K562 (cell line): ENCODE data around the gene HGS. TPM values are rescaled to one million over a fixed set of nuclear protein-coding genes. Genes with fewer than 3 reads are reported as not detected.

ENCODE experiments used
- ATAC-seq: fragments of 200-7000 bp; cut with Tn5 transposase; 3 replicates; pipeline ENCODE4 v1.9.1; 2020; ENCODE audit warnings: moderate library complexity
- BruUV-seq: library from RNA; stranded (reverse); fragments of 400-500 nt; replicated peaks from 2 replicates; lab custom pipeline; 2021; lab: Mats Ljungman, UMichigan
- CTCF ChIA-PET: fragments of 300-600 bp; formaldehyde crosslinking; extraction: SDS; loops from one replicate; lab custom pipeline; 2021; ENCODE audit warnings: low intra/inter-chr PET ratio; lab: Yijun Ruan, JAX
- POLR2A ChIA-PET: fragments of 300-600, 350-650 bp; sonication (Branson Sonifier 250); formaldehyde crosslinking; extraction: SDS; loops from one replicate; lab custom pipeline; 2021; ENCODE audit warnings: antibody characterized with exemption, inconsistent platforms; lab: Yijun Ruan, JAX
- DNase-seq, 4 experiments: peaks; one replicate each; pipeline versions ENCODE4 v3.0.0 to v3.0.0-alpha.2; 2011 to 2018; ENCODE audit warnings: low spot score in 3 of 4, mixed read lengths in 3 of 4; ENCODE audit errors: extremely low read depth in 1 of 4
- FAIRE-seq: peaks from 2 replicates; lab custom pipeline; 2011; peaks lifted over from hg19 to GRCh38; lab: Jason Lieb, UNC
- H2AFZ ChIP-seq: 2 replicates; pipeline ENCODE4 v1.6.0; 2011; ENCODE audit warnings: low read depth, low read length, control low read depth, inconsistent platforms
- H3K27ac ChIP-seq: fragments of 200-600 bp; 3 replicates; pipeline ENCODE4 v1.8.0; 2011; ENCODE audit warnings: low read depth, mild to moderate bottlenecking, control low read depth, inconsistent platforms, low read length, moderate library complexity, mixed read lengths; ENCODE audit errors: extremely low read depth
- H3K27me3 ChIP-seq, 2 experiments: fragments of 300-600 bp in 1 of 2; 2 replicates in 1 of 2; 3 replicates in 1 of 2; pipeline versions ENCODE4 v1.6.0 to v1.8.0; 2011; ENCODE audit warnings: inconsistent platforms in 2 of 2, low read length in 2 of 2, mild to moderate bottlenecking in 1 of 2, mixed read lengths in 1 of 2, moderate library complexity in 1 of 2; ENCODE audit not compliant: control insufficient read depth in 2 of 2, insufficient read depth in 2 of 2
- H3K36me3 ChIP-seq: fragments of 300-600 bp; 3 replicates; pipeline ENCODE4 v1.8.0; 2011; ENCODE audit warnings: mild to moderate bottlenecking, low read length, inconsistent platforms; ENCODE audit not compliant: control insufficient read depth, insufficient read depth
- H3K4me1 ChIP-seq, 2 experiments: fragments of 200-600 bp in 1 of 2; replicated peaks in 1 of 2; 2 replicates in 1 of 2; 3 replicates in 1 of 2; pipeline versions ENCODE4 v1.5.1 to v1.8.0; 2011; ENCODE audit warnings: inconsistent platforms in 2 of 2, low read length in 2 of 2, mild to moderate bottlenecking in 1 of 2, mixed read lengths in 1 of 2, moderate library complexity in 1 of 2; ENCODE audit not compliant: control insufficient read depth in 2 of 2, insufficient read depth in 2 of 2
- H3K4me2 ChIP-seq: 2 replicates; pipeline ENCODE4 v1.6.1; 2011; ENCODE audit warnings: low read length, control low read depth, inconsistent platforms, mixed read lengths; ENCODE audit not compliant: insufficient read depth
- H3K4me3 ChIP-seq: fragments of 200-600 bp; sonication (generic), shearing (Covaris generic); 2 replicates; pipeline ENCODE4 v1.5.1; 2016; ENCODE audit warnings: control low read depth, inconsistent platforms
- H3K79me2 ChIP-seq: fragments of 200-600 bp; 3 replicates; pipeline ENCODE4 v1.8.0; 2011; ENCODE audit warnings: low read length, inconsistent platforms; ENCODE audit not compliant: control insufficient read depth, insufficient read depth
- H3K9ac ChIP-seq, 2 experiments: 2 replicates each; pipeline versions ENCODE4 v1.6.0 to v1.6.1; 2011; ENCODE audit warnings: low read depth in 2 of 2, low read length in 2 of 2, control low read depth in 1 of 2, inconsistent platforms in 1 of 2, mild to moderate bottlenecking in 1 of 2, mixed read lengths in 1 of 2; ENCODE audit not compliant: insufficient read depth in 1 of 2
- H3K9me1 ChIP-seq: one replicate; pipeline ENCODE4 v1.6.0; 2011; ENCODE audit warnings: inconsistent platforms, mild to moderate bottlenecking, low read length, moderate library complexity; ENCODE audit not compliant: control insufficient read depth, insufficient read depth
- H3K9me3 ChIP-seq: replicated peaks from 2 replicates; pipeline ENCODE4 v1.5.1; 2011; ENCODE audit warnings: low read depth, low read length, inconsistent platforms; ENCODE audit not compliant: control insufficient read depth, insufficient read depth
- H4K20me1 ChIP-seq: replicated peaks from 2 replicates; pipeline ENCODE4 v1.6.1; 2011; ENCODE audit warnings: low read length, inconsistent platforms, mixed read lengths; ENCODE audit not compliant: control insufficient read depth, insufficient read depth
- ADNP ChIP-seq: fragments of 200-800 bp; sonication (Bioruptor generic); IDR thresholded peaks from 2 replicates; pipeline ENCODE4 v1.6.1; 2016; ENCODE audit warnings: missing genetic modification characterization, missing compliant biosample characterization
- ARHGAP35 ChIP-seq: fragments of 450-650 bp; IDR thresholded peaks from 2 replicates; pipeline ENCODE4 v1.6.1; 2018; ENCODE audit not compliant: partially characterized antibody
- CREB3L1 ChIP-seq: fragments of 450-650 bp; IDR thresholded peaks from 2 replicates; pipeline ENCODE4 v1.6.1; 2014; ENCODE audit warnings: low read depth, mild to moderate bottlenecking, moderate library complexity, borderline replicate concordance
- E2F4 ChIP-seq: sonication (generic); formaldehyde crosslinking; IDR thresholded peaks from 2 replicates; pipeline ENCODE4 v1.8.0; 2022; ENCODE audit warnings: mild to moderate bottlenecking, low read depth, missing genetic modification reagents
- ETV1 ChIP-seq: fragments of 450-650 bp; conservative IDR thresholded peaks from 2 replicates; pipeline ENCODE4 v1.6.1; 2016; ENCODE audit warnings: missing genetic modification characterization, control low read depth, low read depth, missing compliant biosample characterization
- HMG20A ChIP-seq: fragments of 450-650 bp; formaldehyde crosslinking; conservative IDR thresholded peaks from 2 replicates; pipeline ENCODE4 v1.4.0; 2020; ENCODE audit warnings: mild to moderate bottlenecking, mixed read lengths
- MECOM ChIP-seq: fragments of 250-450 bp; sonication (Bioruptor Pico); IDR thresholded peaks from 2 replicates; pipeline ENCODE4 v1.8.0; 2022; ENCODE audit warnings: inconsistent platforms
- OTX1 ChIP-seq: fragments of 450-650 bp; formaldehyde crosslinking; IDR thresholded peaks from 2 replicates; pipeline ENCODE4 v1.4.0; 2022; ENCODE audit warnings: mild to moderate bottlenecking
- SUPT5H ChIP-seq: fragments of 450-650 bp; IDR thresholded peaks from 2 replicates; pipeline ENCODE4 v1.6.1; 2016
- ZBTB33 ChIP-seq: sonication (generic); formaldehyde crosslinking; IDR thresholded peaks from 2 replicates; pipeline ENCODE4 v1.8.1; 2023; ENCODE audit warnings: mild to moderate bottlenecking, missing genetic modification reagents
- ZNF143 ChIP-seq: sonication (generic); formaldehyde crosslinking; IDR thresholded peaks from 2 replicates; pipeline ENCODE4 v1.9.0; 2022; ENCODE audit warnings: mild to moderate bottlenecking, missing genetic modification reagents
- ZNF583 ChIP-seq: fragments of 250-450 bp; sonication (Bioruptor Pico); IDR thresholded peaks from 2 replicates; pipeline ENCODE4 v1.4.0; 2020
- ZNF586 ChIP-seq: fragments of 450-650 bp; formaldehyde crosslinking; conservative IDR thresholded peaks from 2 replicates; pipeline ENCODE4 v1.4.0; 2020; ENCODE audit warnings: mild to moderate bottlenecking, moderate library complexity
- WGBS: fragments of 100-300 bp; shearing (Covaris generic); methylation state at CpG from one replicate; pipeline ENCODE4 v1.1.6; 2016; ENCODE audit warnings: low coverage, mixed read lengths; ENCODE audit not compliant: insufficient coverage; ENCODE audit errors: missing lambda C conversion rate; 5-methylcytosine and 5-hydroxymethylcytosine counted together
- in situ Hi-C: fragments of 300-500 bp; cut with MboI; formaldehyde crosslinking; loops from 4 replicates; pipeline ENCODE4 v1.15.0; 2018; ENCODE audit warnings: inconsistent platforms, mixed read lengths
- intact Hi-C: fragments of 100-400 bp; cut with micrococcal nuclease; formaldehyde crosslinking; loops from 2 replicates; pipeline ENCODE4 v1.14.2; 2022
- polyA plus RNA-seq, 8 experiments: library from polyadenylated mRNA; depleted of rRNA in 4 of 8; stranded (reverse) in 5 of 8; unstranded in 3 of 8; fragments of >200 nt; fragmentation: Nextera tagmentation in 2 of 8; fragmentation: Illumina TruSeq in 1 of 8; extraction: Ambion mirVana in 2 of 8; extraction: Trizol in 1 of 8; gene quantifications; 2 replicates each; pipeline versions ENCODE4 v1.2.1 to v1.2.3, GENCODE V29; 2011 to 2014; ENCODE audit warnings: inconsistent platforms in 1 of 8, missing spikeins in 1 of 8
- total RNA-seq, 7 experiments: library from RNA; depleted of rRNA in 6 of 7; stranded (reverse); fragments of >200 nt in 6 of 7; fragmentation: Illumina TruSeq in 2 of 7; extraction: Trizol in 2 of 7; gene quantifications; 2 replicates each; pipeline versions ENCODE4 v1.2.1 to v1.2.3, GENCODE V29; 2011 to 2021; ENCODE audit warnings: low replicate concordance in 1 of 7

HGS gene
- total and polyA plus RNA-seq, 9 of the 15 experiments (the other 6 are each of a cell fraction or from before 2014, with no cell fraction given) = 3.9 to 176 (median 77.1) TPM

GRCh38 chr17:81680150-81680549 lies 3.7 kb upstream of the HGS start (continued):
- TF ChIP-seq ARHGAP35 = no peak
- TF ChIP-seq ZBTB33 (CRISPR knock-in tag) = no peak

- intact Hi-C loops = no loop called here
- FAIRE-seq = no peak
These were observed 2.1 kb upstream of the HGS start for GRCh38 chr17:81681672-81682071.

More at GRCh38 chr17:81681672-81682071, 2.1 kb upstream of the HGS start:
- peaks cover 7% of the 10 kb centered on the region; the same call in 1 of the 2 replicates for H4K20me1 ChIP-seq
- 90% methylated on average over 11 of the region's 17 CpGs for WGBS
- H3K4me3 ChIP-seq = no peak overlapping the region
- H3K27me3 ChIP-seq = no peaks in the 10 kb centered on the region
- H3K9me3 ChIP-seq = no peaks in the 10 kb centered on the region
- CTCF ChIA-PET = no interaction called here
- H3K79me2 ChIP-seq = peaks cover 49% of the 10 kb centered on the region
- H3K36me3 ChIP-seq = peaks cover 31% of the 10 kb centered on the region; the same call in 2 of the 3 replicates
- peaks cover 13 to 50% of the 10 kb centered on the region in 2 experiments for H3K4me1 ChIP-seq
- in situ Hi-C loops = no loop called here
- H3K4me2 ChIP-seq = no peak overlapping the region
- no TSS peak for BruUV-seq
- ATAC-seq = no peak
- POLR2A ChIA-PET = interaction anchor here (1.0 to 2.0 kb wide), 3 partner anchors 9 to 14 kb away, joined by 3 to 8 read pairs (median 4); no protein-coding TSS in a partner anchor
- DNase-seq = no peak
- no peak overlapping the region for H2AFZ ChIP-seq
- no peak overlapping the region for H3K27ac ChIP-seq
- TF ChIP-seq HMG20A (CRISPR knock-in tag) (no peak), OTX1 (CRISPR knock-in tag) (no peak), E2F4 (CRISPR knock-in tag) (no peak), SUPT5H (no peak), CREB3L1 (no peak), ADNP (tag) (no peak), MECOM (CRISPR knock-in tag) (no peak), ETV1 (no peak), ZNF586 (no peak), ZNF583 (CRISPR knock-in tag) (no peak), ZNF143 (no peak)
- H3K9me1 ChIP-seq = peaks cover 6% of the 10 kb centered on the region
- H3K9ac ChIP-seq = no peak overlapping the region
